Measurements from ENCODE around the gene EFEMP1. TPM values are rescaled to one million over a fixed set of nuclear protein-coding genes. Genes with fewer than 3 reads are reported as not detected.

Gene EFEMP1
- total RNA-seq, 1 donor from 2014 or later, result 12.7 TPM

GRCh38 chr2:55826246-55826645 is 97.3 kb downstream of the EFEMP1 start:
- ATAC-seq, result no peak

- ATAC-seq, result no peak
These were observed 99.0 kb downstream of the EFEMP1 start for GRCh38 chr2:55824551-55825096.

Other genes with a start within 250 kb of the EFEMP1 start
- gene PNPT1, start 229.9 kb downstream of the EFEMP1 start, total RNA-seq, result 18.4 TPM